ENCODE measurements around the gene CGRRF1. TPM values are rescaled to one million over a fixed set of nuclear protein-coding genes. Genes with fewer than 3 reads are reported as not detected.

The CGRRF1 gene
- total RNA-seq, 4 donors from 2014 or later: 5.7 to 14.0 (median 10.2) TPM

DNA sequence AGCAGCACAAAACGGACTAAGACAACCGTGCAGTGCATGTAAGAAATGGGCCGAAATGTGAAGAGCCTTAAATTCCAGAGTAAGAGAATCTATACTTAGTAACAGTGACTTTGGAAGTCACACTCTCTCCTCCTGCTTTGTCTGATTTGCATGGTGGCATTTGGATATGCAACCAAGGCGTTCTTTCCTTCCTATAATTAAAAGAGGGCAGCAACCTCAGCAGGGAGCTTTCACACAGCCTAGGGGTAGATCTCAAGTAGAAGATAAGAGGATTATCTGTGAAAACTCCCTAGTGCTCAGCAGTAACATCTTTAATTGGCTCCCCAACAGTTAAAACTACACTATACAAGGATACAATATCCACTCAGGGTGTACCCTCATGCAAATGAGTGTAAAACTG lies 37.4 kb upstream of the CGRRF1 start:
- no peak for DNase-seq (ENCODE audit: low spot score in 2 of 2)
- 68 to 77% methylated on average over 4 of the region's 4 CpGs for WGBS, 2 donors
- no peak overlapping the region for H3K4me3 ChIP-seq (ENCODE audit: low read depth, poor library complexity, severe bottlenecking)
- no peak for TF ChIP-seq POLR2A (IDR thresholded peaks at IDR 0.05)
- TF ChIP-seq, protein P1, sequence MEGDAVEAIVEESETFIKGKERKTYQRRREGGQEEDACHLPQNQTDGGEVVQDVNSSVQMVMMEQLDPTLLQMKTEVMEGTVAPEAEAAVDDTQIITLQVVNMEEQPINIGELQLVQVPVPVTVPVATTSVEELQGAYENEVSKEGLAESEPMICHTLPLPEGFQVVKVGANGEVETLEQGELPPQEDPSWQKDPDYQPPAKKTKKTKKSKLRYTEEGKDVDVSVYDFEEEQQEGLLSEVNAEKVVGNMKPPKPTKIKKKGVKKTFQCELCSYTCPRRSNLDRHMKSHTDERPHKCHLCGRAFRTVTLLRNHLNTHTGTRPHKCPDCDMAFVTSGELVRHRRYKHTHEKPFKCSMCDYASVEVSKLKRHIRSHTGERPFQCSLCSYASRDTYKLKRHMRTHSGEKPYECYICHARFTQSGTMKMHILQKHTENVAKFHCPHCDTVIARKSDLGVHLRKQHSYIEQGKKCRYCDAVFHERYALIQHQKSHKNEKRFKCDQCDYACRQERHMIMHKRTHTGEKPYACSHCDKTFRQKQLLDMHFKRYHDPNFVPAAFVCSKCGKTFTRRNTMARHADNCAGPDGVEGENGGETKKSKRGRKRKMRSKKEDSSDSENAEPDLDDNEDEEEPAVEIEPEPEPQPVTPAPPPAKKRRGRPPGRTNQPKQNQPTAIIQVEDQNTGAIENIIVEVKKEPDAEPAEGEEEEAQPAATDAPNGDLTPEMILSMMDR (IDR thresholded peaks at IDR 0.05): no peak
- intact Hi-C loops (cut with DNase I; ENCODE audit: low total_unique reads): no loop called here

DNA sequence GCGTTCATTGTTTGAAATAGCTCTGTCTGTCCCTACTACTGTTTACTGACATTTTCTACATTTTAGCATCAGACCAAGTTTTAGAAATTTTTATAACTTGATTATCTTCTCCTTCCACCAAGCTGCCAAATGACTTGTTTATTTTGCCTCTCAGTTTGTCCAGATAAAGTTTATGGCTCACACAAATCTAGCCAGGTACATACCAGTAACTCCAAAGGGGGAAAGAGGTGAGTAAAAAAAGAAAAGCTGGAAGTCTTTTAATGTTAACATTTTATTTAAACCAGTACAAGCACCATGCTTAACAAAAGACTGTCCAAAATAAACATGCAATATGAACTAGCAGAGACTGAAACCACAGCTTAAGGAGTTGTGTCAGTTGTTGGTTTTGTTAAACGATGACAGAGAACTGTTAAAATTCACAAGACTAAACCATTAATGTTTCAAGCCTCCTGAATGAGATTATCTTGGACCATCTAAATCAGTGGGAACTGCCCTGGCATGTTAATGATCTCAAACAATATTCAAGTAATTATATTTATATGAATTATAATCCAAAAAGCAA lies 35.4 kb upstream of the CGRRF1 start:
- no peak for DNase-seq (ENCODE audit: low spot score in 2 of 2)
- no peak for TF ChIP-seq POLR2A (IDR thresholded peaks at IDR 0.05)
- TF ChIP-seq, protein P1 (IDR thresholded peaks at IDR 0.05): no peak
- H3K4me3 ChIP-seq (ENCODE audit: low read depth, poor library complexity, severe bottlenecking): no peak overlapping the region
- WGBS, 2 donors: 81 to 89% methylated on average over 2 of the region's 2 CpGs
- intact Hi-C loops (cut with DNase I; ENCODE audit: low total_unique reads): no loop called here

DNA sequence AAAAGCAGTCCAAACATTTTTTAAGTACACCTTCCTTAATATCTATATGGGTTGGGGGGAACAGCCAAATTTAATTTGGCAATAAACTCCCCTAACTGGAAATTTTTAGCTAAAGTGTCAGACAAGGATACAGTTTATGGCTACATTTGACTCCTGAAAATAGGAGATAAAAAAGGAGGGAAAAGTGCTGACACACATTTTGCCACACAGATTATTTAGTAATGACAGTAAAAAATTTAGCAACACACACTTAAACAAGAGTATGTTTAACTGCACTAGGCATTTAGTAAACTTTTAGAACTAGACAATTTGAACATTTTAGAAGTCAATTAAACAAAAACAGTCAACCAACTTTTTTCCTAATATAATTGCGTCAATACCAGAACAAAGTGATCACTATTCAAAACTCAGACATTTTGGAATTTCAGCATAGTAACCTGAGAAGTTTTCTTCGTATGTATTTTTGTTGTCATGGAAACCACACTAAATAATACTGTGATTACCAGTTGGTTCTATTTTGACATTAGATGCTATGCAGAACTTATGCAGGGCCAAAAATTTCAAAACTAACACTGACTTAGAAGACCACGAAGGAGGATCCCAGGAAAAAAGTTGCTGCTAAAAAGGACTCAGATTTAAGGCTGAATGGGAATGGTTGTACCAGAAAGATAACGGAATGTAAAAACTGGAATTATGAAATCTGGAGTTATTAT lies 34.4 kb upstream of the CGRRF1 start:
- no peak overlapping the region for H3K4me3 ChIP-seq (ENCODE audit: low read depth, poor library complexity, severe bottlenecking)
- 66 to 71% methylated on average over 4 of the region's 4 CpGs for WGBS, 2 donors
- intact Hi-C loops (cut with DNase I; ENCODE audit: low total_unique reads): no loop called here
- no peak for DNase-seq (ENCODE audit: low spot score in 2 of 2)
- TF ChIP-seq POLR2A (IDR thresholded peaks at IDR 0.05): no peak
- TF ChIP-seq, protein P1 (IDR thresholded peaks at IDR 0.05): no peak

DNA sequence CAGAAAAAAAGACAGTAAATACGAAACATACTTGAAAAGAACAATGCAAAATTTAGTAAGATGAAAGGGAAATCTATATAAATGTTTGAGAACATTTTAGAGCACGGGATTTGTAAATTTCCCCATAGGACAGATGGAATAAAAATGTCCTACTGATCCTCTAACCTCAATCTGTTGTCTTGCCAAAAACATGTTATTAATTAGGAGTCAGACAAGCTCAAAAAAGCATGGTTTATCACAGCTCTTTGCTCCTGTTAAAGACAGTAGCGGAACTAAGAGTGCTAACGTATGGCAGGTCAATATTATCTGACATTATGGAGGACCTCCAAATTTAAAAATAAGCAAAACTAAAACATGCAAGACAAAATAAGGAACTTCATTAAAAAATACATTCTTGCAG lies 33.8 kb upstream of the CGRRF1 start:
- WGBS, 2 donors: 73 to 79% methylated on average over 4 of the region's 4 CpGs
- intact Hi-C loops (cut with DNase I; ENCODE audit: low total_unique reads): no loop called here
- TF ChIP-seq, protein P1 (IDR thresholded peaks at IDR 0.05): no peak
- no peak for TF ChIP-seq POLR2A (IDR thresholded peaks at IDR 0.05)
- no peak for DNase-seq (ENCODE audit: low spot score in 2 of 2)
- no peak overlapping the region for H3K4me3 ChIP-seq (ENCODE audit: low read depth, poor library complexity, severe bottlenecking)

DNA sequence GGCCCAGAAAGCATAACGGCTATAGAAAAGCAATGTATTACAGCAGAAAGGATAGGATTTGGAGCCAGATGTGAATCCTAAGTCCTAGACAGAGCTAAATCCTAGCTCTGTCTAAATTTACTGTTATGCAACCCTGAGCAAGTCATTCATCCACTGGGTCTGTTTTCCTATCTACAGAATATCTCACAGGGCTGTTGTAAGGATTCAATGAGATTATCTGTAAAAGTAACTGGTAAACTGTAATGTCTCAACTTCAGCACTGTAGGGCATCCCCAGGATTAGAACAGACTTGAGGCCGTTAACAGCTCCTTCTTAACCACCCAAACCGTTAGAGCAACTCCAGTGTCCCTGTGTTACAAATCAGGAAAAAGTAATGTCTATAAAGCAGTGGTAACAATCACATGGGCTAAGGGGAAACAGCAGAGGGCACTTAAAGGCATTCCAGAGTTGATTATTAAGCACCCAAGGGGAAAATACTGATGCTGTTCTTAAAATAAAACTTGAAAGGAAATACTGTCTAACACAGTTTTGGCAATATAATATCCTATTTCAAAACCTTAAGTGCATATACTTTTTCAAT lies 31.0 kb upstream of the CGRRF1 start:
- intact Hi-C loops (cut with DNase I; ENCODE audit: low total_unique reads): no loop called here
- DNase-seq (ENCODE audit: low spot score in 2 of 2): no peak
- no peak overlapping the region for H3K4me3 ChIP-seq (ENCODE audit: low read depth, poor library complexity, severe bottlenecking)
- no peak for TF ChIP-seq POLR2A (IDR thresholded peaks at IDR 0.05)
- TF ChIP-seq, protein P1 (IDR thresholded peaks at IDR 0.05): no peak
- 50 to 54% methylated on average over 3 of the region's 3 CpGs for WGBS, 2 donors

Measured in lower leg skin (tissue), 4 donors.